Prostate gland (tissue), 2 donors: ENCODE data around the gene DDX31.

Experiments used
- POLR2AphosphoS5 ChIP-seq: sonication (generic); formaldehyde crosslinking; IDR thresholded peaks from one replicate; pipeline ENCODE4 v1.6.1; 2017; ENCODE audit warnings: antibody characterized with exemption
- TF ChIP-seq, protein P1 (sequence below), 4 experiments: fragments of 200-600 bp in 2 of 4; fragments of 450-650 bp in 2 of 4; sonication (generic) in 2 of 4; IDR thresholded peaks; 1 replicate in 3 of 4; 2 replicates in 1 of 4; pipeline ENCODE4 v1.5.1; 2016 to 2019; ENCODE audit warnings: antibody characterized with exemption in 4 of 4, mild to moderate bottlenecking in 2 of 4, moderate library complexity in 2 of 4

GRCh38 chr9:132699956-132700355 lies 30.2 kb upstream of the DDX31 start:
- no peak for TF ChIP-seq POLR2AphosphoS5
- TF ChIP-seq, protein P1, sequence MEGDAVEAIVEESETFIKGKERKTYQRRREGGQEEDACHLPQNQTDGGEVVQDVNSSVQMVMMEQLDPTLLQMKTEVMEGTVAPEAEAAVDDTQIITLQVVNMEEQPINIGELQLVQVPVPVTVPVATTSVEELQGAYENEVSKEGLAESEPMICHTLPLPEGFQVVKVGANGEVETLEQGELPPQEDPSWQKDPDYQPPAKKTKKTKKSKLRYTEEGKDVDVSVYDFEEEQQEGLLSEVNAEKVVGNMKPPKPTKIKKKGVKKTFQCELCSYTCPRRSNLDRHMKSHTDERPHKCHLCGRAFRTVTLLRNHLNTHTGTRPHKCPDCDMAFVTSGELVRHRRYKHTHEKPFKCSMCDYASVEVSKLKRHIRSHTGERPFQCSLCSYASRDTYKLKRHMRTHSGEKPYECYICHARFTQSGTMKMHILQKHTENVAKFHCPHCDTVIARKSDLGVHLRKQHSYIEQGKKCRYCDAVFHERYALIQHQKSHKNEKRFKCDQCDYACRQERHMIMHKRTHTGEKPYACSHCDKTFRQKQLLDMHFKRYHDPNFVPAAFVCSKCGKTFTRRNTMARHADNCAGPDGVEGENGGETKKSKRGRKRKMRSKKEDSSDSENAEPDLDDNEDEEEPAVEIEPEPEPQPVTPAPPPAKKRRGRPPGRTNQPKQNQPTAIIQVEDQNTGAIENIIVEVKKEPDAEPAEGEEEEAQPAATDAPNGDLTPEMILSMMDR (IDR thresholded peaks at IDR 0.05), result no peak
